DMS 273 (cell line): ENCODE data around the gene NAGLU.

Experiments
- DNase-seq: peaks from one replicate; lab custom pipeline; 2025; ENCODE audit not compliant: unreplicated experiment; lab: John Stamatoyannopoulos, UW

NAGLU gene

DNA sequence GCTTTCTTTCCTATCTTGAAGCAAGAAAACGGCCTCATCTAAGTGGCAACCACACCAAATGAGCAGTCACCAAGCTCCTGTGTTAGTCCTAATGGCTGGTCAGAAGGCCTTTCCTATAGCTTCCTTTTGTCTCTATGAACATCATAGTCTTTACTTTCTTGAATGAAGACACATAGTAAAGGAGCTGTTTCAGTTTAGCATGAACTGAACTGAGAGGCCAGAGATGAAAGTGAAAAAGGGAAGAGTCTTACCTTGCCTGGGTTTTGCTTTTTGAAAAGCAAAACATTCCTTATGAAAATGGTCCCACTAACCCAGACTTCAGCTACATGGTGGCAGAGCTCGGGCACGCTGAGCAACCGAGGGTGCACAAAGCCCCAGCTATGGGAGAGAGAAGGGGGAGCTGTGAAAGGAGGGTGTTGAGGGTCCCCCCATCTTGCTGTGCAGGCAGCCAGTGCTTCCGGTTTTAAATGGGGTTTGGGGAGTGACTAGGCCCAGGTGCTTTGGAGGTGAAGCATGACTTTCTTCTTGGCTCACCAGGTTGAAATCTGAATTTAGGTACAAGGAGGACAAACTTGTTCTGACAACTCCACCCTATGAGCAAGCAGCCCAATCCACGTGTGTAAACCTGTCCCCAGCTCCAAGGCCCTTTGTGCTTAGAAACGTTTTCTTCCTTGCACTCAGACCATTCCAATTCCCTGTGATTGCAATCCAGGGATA is 50.6 kb downstream of the NAGLU start:
- no peak for DNase-seq

DNA sequence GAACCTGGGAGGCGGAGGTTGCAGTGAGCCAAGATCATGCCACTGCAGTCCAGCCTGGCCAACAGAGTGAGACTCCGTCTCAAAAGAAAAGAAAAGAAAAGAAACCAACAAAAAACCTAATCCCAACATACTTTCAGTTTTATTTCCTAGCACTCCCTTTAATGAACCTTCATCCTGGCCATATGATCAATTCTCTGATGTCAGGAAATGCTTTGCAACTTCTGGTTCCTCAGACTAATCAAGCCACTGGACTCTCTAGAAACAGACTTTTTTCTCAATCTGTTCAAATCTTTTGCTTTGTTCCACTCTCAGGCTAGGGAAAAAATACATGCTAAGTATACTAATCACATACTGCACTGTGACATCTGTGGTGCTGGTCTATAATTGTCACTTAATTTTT is 54.8 kb downstream of the NAGLU start:
- DNase-seq, result no peak

DNA sequence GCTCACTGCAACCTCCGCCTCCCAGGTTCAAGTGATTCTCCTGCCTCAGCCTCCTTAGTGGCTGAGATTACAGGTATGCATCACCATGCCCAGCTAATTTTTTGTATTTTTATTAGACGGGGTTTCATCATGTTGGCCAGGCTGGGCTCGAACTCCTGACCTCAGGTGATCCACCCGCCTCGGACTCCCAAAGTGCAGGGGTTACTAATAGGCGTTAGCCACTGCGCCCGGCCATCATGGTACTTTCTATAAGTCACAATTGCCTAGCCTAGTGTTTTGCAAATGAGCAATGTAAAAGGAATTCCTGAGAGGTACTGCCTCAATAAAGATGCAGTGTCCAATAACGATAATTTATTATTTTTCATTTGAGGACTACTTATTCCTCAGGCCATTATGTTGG is 55.4 kb downstream of the NAGLU start:
- DNase-seq, result no peak
